Measurements from ENCODE around the gene PPP2R1B.
"Not testable (repeated sequence)": the region's sequence is repeated elsewhere in the genome, so short reads cannot be mapped to it uniquely, and the experiment has no call there.

GRCh38 chr11:111784311-111784710 is 18.1 kb upstream of the PPP2R1B start:
- not testable (repeated sequence) for TF ChIP-seq CTCF, POLR2A (IDR thresholded peaks at IDR 0.05)
